ENCODE measurements around the gene SNAPC1.
A peak's percentile ranks its signal among the peaks of the same experiment; 100 is the strongest.

Gene SNAPC1

DNA sequence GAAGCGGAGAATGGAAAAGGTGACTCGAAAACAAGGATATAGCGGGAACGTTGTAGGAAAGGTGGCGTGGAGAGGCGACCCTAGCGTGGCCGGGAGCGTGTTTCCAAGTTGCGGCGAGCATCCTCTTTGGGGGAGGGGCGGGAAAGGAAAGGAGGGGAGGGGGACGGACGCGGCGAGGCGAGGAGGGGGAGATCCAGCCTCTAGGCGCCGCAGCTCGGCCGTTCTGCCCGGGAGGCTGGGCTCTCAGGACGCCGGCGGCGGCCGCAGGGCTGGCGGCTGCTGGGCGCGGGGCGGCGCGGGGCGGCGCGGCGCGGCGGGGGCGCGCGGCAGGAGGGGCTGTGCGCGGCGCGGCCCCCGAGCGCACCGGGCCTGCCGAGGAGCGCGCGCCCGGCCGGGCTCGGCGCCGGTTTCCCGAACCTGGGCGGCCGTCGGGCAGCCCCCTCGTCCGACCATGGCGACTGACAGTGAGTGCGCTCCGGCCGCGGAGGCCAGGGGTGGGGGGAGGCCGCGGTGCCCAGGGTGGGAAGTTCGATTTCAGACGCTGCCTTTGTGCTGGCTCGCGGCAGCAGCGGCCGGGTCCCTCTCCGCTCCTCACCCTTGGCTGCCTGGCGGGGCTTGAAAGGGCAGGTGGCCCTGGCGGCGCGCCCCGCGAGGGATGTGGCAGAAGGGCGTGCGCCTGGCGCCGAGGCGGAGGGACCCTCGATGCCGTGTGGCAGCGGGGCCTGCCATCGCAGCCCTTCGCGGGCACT is 50.3 kb downstream of the SNAPC1 start, which contains the start of gene SYT16:
TSS of gene SYT16 (plus strand) at position 357 of the 749 bp plus-strand sequence.
- DNase-seq (ENCODE audit: low read depth in 2 of 2), result no peak

DNA sequence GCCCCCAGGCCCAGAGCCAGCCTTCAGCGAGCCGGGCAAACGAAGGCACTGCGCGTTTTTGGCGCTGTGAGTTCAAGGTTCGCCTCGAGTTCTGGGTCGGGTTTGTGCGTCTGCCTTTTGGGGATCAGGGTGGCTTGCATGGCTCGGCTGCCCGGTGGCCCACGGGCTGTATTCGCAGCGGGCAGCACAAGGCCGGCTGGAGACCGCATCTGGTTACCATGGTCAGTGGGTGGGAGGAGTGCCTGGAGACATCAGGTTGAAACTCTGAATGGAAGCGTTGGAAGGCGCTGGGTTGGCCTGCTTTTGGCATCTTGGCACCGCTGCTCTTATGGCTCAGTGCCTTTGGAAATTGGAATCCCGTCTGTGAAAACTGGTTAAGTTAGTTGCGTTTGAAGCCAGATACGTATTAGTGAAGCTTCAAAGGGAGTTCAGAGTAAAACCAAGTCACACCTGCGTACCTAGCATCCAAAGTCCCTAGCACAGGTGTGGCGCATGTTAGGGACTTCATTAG is 50.9 kb downstream of the SNAPC1 start:
- DNase-seq (ENCODE audit: low read depth in 2 of 2), result no peak

DNA sequence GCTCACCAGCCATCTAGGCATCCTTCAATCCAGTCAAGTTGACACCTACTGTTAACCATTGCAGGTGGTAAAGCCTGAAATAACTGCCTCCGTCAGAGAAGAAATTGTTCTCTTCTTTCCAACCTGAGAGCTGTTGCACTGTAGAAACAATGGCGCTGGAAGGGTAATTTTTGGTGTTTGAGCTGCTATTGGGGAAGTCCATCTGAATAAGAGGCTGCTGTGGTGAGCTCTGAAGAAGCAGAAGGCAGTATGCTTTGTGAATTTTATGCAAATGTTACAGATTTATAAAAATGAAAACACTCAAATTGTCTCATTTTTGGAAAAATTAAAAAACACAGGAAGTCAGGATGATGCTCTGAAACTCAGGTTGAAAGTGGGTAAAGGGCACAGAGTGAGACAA is 60.2 kb downstream of the SNAPC1 start:
- no peak for DNase-seq (ENCODE audit: low read depth in 2 of 2)

DNA sequence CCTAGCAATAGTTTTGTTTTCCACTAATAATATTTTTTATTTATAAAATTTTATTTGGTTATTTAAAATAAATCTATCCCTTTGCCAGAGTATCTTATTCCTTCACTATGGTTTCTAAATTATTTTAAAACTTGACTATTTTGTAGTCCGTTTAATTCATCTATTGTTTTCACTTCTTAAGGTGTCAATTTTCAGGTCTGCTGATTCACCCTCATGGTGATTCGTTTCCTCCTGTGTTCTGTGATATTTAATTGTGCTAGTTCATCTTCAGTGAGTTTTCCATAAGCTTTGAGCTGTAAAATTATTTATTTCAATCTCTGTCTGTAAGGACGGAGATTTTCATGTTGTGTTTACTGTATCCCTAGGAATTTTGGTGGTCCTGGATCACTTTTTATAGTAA is 70.6 kb downstream of the SNAPC1 start:
- no peak for DNase-seq (ENCODE audit: low read depth in 2 of 2)

DNA sequence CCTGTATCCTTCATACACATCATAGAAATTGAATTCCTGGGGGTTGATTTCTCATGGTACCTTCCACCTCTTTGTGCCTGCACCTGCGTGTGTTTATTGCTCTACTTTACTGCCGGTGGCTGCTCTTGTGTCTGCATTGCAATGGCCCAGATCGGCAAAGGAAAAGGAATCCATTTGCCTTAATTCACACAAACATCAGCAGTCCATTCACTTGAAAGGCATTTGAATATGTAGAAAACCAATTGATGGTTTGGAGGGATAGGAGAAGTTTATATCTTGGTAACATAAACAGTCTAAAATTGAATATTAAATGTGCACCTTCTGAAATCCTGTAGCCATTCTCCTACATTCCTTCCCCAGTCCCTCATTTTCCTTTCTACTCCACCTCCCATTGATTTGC is 74.0 kb downstream of the SNAPC1 start:
- DNase-seq (ENCODE audit: low read depth in 2 of 2), result no peak

DNA sequence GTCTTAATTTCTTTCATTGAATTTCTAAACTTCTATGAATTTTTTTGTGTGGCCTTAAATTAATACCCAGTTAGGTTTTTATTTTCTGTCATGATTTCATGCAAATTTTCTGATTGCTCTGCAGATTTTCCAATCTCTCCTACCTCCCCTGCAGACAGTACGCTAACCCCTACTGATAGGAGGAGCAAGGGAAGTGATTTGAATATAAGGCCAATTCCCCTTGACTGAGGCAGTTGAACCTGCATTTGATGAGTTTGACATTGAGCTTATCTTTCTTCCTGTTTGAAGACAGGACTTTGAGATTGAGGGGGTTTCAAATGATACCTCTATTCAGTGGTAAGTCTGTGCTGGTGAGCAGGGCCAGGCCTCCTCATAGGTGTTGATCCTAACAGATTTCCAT is 74.6 kb downstream of the SNAPC1 start:
- no peak for DNase-seq (ENCODE audit: low read depth in 2 of 2)

DNA sequence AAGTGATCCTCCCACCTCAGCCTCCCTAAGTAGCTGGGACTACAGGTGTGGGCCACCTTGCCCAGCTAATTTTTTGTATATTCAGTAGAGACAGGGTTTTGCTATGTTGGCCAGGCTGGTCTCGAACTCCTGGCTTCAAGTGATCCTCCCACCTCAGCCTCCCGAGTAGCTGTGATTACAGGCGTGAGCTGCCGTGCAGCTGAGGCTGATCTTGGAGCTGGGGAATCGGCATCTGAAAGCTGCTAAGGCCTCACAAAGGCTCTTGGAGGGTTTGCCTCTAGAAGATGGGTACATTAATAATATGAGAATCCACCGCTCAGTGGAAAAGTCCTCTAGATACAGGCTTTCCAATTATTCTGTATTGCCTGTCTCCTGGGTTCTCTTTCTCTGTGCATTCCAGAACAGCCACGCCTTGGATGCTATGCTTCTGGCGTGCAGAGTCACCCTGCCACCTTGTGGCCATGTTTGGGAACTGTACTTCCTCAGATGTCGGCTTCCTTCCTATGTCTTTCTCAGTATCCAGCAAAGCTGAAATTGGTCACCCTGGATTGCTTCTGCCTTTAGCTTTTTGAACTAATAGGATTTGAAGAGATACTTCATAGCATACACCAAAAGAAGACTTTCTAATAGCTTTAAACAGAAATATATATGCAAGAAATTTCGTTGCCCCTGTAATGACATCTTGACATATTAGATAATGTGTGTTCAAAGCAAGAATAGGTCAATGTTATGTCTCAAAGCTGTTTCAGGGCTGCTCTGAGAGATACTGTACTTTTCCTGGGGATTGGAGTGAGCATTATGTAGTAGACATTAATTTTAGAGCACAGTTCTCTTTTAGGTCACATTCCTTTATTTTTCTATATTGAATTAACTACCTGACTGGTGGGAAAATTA is 75.4 kb downstream of the SNAPC1 start:
- DNase-seq (ENCODE audit: low read depth in 2 of 2), result peak; percentile 34 to 53

DNA sequence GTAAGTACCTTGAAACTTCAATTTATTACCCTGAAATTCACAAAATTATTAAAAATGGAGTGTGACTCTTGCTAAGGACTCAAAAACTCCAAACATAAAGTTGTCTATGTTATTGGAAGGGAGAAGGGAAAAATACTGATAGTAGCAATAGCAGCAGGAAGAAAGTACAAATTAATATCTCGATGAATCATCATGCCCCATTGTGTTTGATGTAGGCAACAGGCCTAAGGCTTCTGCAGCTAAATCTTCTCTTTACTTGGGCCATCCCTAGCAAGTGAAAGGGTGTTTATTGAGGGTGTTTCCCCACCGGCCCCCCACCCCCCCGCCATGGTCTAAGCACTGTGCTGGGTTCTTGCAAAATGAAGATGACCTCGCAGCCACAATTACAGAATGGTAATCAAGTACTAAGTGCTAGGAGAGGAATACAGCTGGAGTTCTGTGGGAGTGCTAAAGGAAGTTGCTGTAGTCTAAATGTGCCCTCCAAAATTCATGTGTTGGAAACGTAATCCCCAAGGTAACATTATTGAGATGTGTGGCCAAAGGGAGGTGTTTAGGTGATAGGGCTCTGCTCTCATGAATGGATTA is 76.5 kb downstream of the SNAPC1 start:
- DNase-seq (ENCODE audit: low read depth in 2 of 2), result no peak

DNA sequence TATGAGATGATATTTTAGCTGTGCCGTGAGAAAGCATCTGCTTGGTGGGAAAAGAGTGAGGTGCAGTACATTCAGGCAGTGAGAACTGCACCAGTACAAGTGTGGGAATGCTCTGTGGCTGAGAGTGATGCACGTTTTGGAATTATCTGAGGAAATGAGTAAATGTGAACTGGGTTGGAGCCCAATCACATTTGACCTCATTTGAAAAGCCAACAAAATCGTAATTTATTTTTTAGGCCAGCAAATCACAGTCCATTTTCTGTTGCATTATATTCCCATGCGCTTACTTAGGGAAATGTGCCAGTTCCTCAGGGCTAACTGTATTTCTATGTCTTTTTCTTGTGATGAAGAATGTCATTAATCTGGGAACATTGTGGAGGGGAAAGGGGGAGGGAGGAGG is 77.3 kb downstream of the SNAPC1 start:
- no peak for DNase-seq (ENCODE audit: low read depth in 2 of 2)

DNA sequence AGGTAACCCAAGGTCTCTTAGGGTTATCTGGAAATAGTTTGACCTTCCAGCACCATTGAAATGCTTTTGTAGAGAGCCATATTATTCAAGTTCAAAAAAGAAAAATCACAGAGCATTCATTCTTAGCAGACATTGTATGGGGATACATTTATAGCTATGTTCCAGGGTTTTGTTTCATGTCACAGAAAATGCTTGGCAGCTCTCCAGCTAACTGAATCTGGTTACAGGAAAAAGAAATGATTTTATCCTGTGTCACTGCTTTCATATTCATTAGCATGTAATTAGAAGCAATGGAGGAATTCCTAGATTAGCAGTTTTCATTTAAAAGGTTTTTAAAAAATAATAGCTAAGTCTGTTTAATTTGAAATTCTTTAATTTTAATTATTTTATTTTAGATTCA is 78.9 kb downstream of the SNAPC1 start:
- no peak for DNase-seq (ENCODE audit: low read depth in 2 of 2)

Data from stimulated activated CD8-positive, alpha-beta memory T cell treated with anti-CD3 and anti-CD28 coated beads, Interleukin-2, amount 100 ng/mL, for 1 hour (primary cell).